RWPE1 (cell line): ENCODE measurements around the gene CLSTN2.

Source experiments
- CTCF ChIA-PET: fragments of 350-600 bp; sonication (Branson Sonifier 250); formaldehyde crosslinking; extraction: SDS; loops from one replicate; lab custom pipeline; 2021; lab: Yijun Ruan, JAX
- POLR2A ChIA-PET: fragments of 400-600 bp; formaldehyde crosslinking; extraction: SDS; loops from one replicate; lab custom pipeline; 2020; ENCODE audit warnings: antibody characterized with exemption; ENCODE audit not compliant: low non-redundant PET; lab: Yijun Ruan, JAX
- DNase-seq: peaks from one replicate; pipeline ENCODE4 v3.0.0; 2012; ENCODE audit warnings: low spot score
- H3K27ac ChIP-seq: fragments of 450-650 bp; 2 replicates; pipeline ENCODE4 v1.5.1; 2017
- TF ChIP-seq, protein P1 (sequence below): fragments of 450-650 bp; conservative IDR thresholded peaks from 2 replicates; pipeline ENCODE4 v1.5.1; 2017; ENCODE audit warnings: low read depth, mild to moderate bottlenecking

The CLSTN2 gene

DNA sequence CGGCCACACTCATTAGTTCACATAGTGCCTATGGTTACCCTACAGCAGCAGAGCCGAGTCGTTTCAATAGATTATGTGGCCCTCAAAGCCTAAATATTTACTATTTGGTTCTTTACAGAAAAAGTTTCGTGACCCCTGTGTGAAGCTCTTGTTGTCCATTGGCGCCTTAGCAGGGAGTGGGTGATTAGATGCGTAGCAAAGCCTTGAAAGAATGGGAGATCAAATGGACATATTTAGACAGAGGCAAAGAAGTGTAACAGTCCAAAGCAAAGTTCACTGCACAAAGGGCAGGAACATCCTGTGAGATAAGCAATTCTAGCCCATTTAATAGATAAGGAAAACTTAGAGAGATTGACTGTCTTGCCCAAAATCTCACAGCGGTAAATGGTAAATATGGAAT, 495.5 kb downstream of the CLSTN2 start:
- ChIA-PET POLR2A (no interaction called here), CTCF (no interaction called here)
- no peak overlapping the region for H3K27ac ChIP-seq
- TF ChIP-seq, protein P1, sequence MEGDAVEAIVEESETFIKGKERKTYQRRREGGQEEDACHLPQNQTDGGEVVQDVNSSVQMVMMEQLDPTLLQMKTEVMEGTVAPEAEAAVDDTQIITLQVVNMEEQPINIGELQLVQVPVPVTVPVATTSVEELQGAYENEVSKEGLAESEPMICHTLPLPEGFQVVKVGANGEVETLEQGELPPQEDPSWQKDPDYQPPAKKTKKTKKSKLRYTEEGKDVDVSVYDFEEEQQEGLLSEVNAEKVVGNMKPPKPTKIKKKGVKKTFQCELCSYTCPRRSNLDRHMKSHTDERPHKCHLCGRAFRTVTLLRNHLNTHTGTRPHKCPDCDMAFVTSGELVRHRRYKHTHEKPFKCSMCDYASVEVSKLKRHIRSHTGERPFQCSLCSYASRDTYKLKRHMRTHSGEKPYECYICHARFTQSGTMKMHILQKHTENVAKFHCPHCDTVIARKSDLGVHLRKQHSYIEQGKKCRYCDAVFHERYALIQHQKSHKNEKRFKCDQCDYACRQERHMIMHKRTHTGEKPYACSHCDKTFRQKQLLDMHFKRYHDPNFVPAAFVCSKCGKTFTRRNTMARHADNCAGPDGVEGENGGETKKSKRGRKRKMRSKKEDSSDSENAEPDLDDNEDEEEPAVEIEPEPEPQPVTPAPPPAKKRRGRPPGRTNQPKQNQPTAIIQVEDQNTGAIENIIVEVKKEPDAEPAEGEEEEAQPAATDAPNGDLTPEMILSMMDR, result no peak
- DNase-seq, result no peak

GRCh38 chr3:140432229-140432669, 497.3 kb downstream of the CLSTN2 start:
- DNase-seq, result no peak
- POLR2A ChIA-PET, result no interaction called here
- CTCF ChIA-PET, result no interaction called here
- TF ChIP-seq, protein P1, result no peak
- H3K27ac ChIP-seq, result no peak overlapping the region

GRCh38 chr3:140433431-140433830, 498.4 kb downstream of the CLSTN2 start:
- no peak overlapping the region for H3K27ac ChIP-seq
- POLR2A ChIA-PET, result no interaction called here
- TF ChIP-seq, protein P1, result no peak
- DNase-seq, result no peak
- CTCF ChIA-PET, result no interaction called here

- DNase-seq, result no peak
- TF ChIP-seq, protein P1, result no peak
- ChIA-PET CTCF (no interaction called here), POLR2A (no interaction called here)
- H3K27ac ChIP-seq, result no peak overlapping the region
Observed at GRCh38 chr3:140434261-140434905, 499.4 kb downstream of the CLSTN2 start.

DNA sequence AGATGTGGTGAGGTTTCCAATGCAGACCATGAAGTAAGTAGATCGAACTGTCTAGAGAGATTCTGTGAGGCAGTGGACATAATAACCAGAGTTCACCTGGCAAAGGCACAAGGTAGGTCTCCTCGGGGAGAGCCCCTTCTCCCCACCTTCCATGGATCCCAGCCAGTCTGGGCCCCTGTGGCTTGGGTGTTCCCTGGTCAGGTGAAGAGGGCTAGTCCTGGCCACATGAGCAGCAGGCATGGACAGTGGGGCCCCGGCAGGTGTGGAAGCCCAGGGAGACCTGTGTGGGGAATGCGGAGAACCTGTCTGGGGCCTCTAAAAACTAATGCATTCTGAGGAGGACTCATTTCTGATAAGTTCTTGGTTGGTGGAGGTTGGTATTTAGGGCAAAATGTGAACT, 501.4 kb downstream of the CLSTN2 start:
- CTCF ChIA-PET, result no interaction called here
- no peak for DNase-seq
- TF ChIP-seq, protein P1, result no peak
- no peak overlapping the region for H3K27ac ChIP-seq
- POLR2A ChIA-PET, result no interaction called here

DNA sequence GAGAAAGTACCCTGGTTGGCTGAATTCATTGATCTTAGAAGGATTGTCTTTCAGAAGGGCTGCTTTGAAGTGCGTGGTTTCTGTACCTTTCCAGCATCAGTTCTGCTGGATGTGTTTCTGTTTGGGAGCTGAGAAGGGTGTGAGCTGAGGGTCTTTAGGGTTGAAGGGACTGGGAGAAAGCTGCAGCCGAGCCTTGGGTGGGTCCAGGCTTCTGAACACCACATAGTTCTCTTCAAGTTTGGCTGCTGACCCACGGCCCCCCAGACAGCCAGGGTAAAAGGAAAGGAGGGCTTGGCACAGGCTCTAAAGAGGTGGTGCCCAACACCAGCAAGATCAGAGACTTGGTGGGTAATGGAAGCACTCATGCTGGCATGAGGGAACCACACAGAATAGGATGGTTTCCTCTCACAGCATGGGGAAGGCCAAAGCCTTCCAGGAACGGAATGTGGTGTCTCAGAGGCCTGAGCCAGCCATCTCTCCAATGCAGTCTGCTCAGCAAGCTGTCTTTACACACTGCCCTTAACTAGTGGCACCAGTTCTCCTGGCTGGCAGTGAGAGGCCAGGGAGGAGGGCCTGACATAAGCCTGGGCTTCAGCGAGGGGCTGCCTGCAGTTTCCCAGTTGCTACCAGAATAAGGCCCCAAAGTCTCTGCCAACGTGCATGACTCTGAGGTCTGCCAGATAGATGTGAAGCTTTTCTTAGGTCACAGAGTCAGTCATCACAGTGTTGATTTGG, 503.9 kb downstream of the CLSTN2 start:
- DNase-seq, result no peak
- no peak overlapping the region for H3K27ac ChIP-seq
- CTCF ChIA-PET, result interaction anchor here (0.6 kb wide), 1 partner anchor 46 kb away, joined by 3 read pairs; no protein-coding TSS in a partner anchor
- TF ChIP-seq, protein P1, result no peak
- POLR2A ChIA-PET, result no interaction called here
